Measurements from ENCODE around the gene RBBP8NL. TPM values are rescaled to one million over a fixed set of nuclear protein-coding genes. Genes with fewer than 3 reads are reported as not detected.

The RBBP8NL gene
- total and polyA plus RNA-seq, 9 of the 15 experiments (the other 6 are each of a cell fraction or from before 2014, with no cell fraction given), result not detected

DNA sequence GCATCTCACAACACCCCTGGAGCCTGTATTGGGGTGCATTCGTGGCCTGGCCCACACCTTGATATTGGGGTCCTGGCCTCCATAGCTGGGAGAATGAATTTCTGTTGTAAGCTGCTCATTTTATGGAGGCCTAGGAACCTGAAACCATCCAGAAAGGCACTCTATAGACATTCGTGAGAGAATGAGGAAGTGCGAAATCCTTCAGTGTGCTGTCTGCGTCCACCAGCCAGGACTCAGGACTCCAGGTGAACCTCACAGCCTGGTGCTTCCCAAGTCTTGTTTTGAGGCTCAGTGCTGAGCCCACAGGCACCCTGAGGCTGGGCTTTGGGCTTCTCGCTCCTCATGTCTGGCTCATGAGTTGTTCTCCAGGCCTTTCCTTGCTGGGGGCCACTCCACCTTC lies 11.9 kb upstream of the RBBP8NL start:
- ATAC-seq (peak; percentile 26; the same call in 1 of the 3 replicates), FAIRE-seq (no peak), DNase-seq (ENCODE audit: extremely low read depth in 1 of 4, low spot score in 3 of 4) (no peak)
- H3K27ac ChIP-seq (ENCODE audit: extremely low read depth, low read depth, low read length), result no peak overlapping the region
- 2% methylated on average over 4 of the region's 5 CpGs for WGBS (ENCODE audit: insufficient coverage, low coverage, missing lambda C conversion rate)
- H3K79me2 ChIP-seq (ENCODE audit: control insufficient read depth, insufficient read depth, low read length), result no peaks in the 10 kb centered on the region
- H3K9me3 ChIP-seq (replicated peaks; ENCODE audit: control insufficient read depth, insufficient read depth, low read depth, low read length), result no peaks in the 10 kb centered on the region
- no peak overlapping the region for H3K4me3 ChIP-seq
- in situ Hi-C loops (cut with MboI) (no loop called here), intact Hi-C loops (cut with micrococcal nuclease) (no loop called here)
- CTCF ChIA-PET (ENCODE audit: low intra/inter-chr PET ratio), result no interaction called here
- H3K27me3 ChIP-seq (ENCODE audit: control insufficient read depth in 2 of 2, insufficient read depth in 2 of 2, low read length in 2 of 2), result peaks cover 41 to 71% of the 10 kb centered on the region in 2 experiments
- POLR2A ChIA-PET, result interaction anchor here (0.6 to 1.2 kb wide), 2 partner anchors 11 to 52 kb away, joined by 3 to 4 read pairs; no protein-coding TSS in a partner anchor
- peaks cover 4% of the 10 kb centered on the region for H4K20me1 ChIP-seq (replicated peaks; ENCODE audit: control insufficient read depth, insufficient read depth, low read length)
- no peak overlapping the region for H3K9ac ChIP-seq (ENCODE audit: insufficient read depth in 1 of 2, low read depth in 2 of 2, low read length in 2 of 2)
- H3K36me3 ChIP-seq (ENCODE audit: control insufficient read depth, insufficient read depth, low read length), result no peaks in the 10 kb centered on the region
- TF ChIP-seq, protein P1, sequence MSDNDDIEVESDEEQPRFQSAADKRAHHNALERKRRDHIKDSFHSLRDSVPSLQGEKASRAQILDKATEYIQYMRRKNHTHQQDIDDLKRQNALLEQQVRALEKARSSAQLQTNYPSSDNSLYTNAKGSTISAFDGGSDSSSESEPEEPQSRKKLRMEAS (CRISPR knock-in tag; IDR thresholded peaks at IDR 0.05), result 0 out of 2 replicates have a peak, but pooled peaks have one; percentile 3
- TF ChIP-seq SPI1 (IDR thresholded peaks at IDR 0.05; ENCODE audit: borderline replicate concordance, low read depth, low read length) (peak; percentile 97), ZNF232 (CRISPR knock-in tag; IDR thresholded peaks at IDR 0.05) (no peak)
- BruUV-seq (replicated peaks), result no TSS peak
- peaks cover 1 to 25% of the 10 kb centered on the region in 2 experiments; a peak in 4 of 5 replicates for H3K4me1 ChIP-seq (replicated peaks in 1 of 2; ENCODE audit: control insufficient read depth in 2 of 2, insufficient read depth in 2 of 2, low read length in 2 of 2)
- no peak overlapping the region for H2AFZ ChIP-seq (ENCODE audit: low read depth, low read length)
- no peaks in the 10 kb centered on the region for H3K9me1 ChIP-seq (ENCODE audit: control insufficient read depth, insufficient read depth, low read length)
- no peak overlapping the region for H3K4me2 ChIP-seq (ENCODE audit: insufficient read depth, low read length)

DNA sequence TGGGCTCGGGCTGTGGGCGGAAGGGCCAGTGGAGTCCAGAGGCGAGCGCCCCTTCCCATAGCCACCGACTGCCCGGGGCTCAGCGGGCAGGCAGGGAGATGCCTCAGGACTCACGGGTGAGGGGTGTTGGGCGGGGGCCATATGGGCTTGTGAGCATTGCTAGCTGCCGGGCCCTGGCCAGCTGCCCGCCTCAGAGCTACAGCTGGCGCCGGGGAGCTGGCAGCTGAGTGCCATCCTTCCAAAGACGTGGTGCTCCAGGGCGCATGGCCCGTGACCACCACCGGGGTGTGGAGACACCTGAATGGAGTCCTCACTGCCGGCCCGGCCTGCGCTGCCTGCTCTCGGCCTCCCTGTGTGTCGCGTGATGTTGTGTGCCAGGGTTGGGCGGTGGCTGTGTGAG lies 10.6 kb upstream of the RBBP8NL start:
- intact Hi-C loops (cut with micrococcal nuclease), result no loop called here
- Histone ChIP-seq H2AFZ (ENCODE audit: low read depth, low read length) (no peak overlapping the region), H3K79me2 (ENCODE audit: control insufficient read depth, insufficient read depth, low read length) (no peaks in the 10 kb centered on the region), H4K20me1 (replicated peaks; ENCODE audit: control insufficient read depth, insufficient read depth, low read length) (peaks cover 8% of the 10 kb centered on the region), H3K9me1 (ENCODE audit: control insufficient read depth, insufficient read depth, low read length) (no peaks in the 10 kb centered on the region), H3K4me3 (no peak overlapping the region), H3K4me1 (replicated peaks in 1 of 2; ENCODE audit: control insufficient read depth in 2 of 2, insufficient read depth in 2 of 2, low read length in 2 of 2) (peaks cover 0 to 29% of the 10 kb centered on the region in 2 experiments; a peak in 3 of 5 replicates), H3K9ac (ENCODE audit: insufficient read depth in 1 of 2, low read depth in 2 of 2, low read length in 2 of 2) (no peak overlapping the region), H3K4me2 (ENCODE audit: insufficient read depth, low read length) (no peak overlapping the region), H3K9me3 (replicated peaks; ENCODE audit: control insufficient read depth, insufficient read depth, low read depth, low read length) (no peaks in the 10 kb centered on the region), H3K27ac (ENCODE audit: extremely low read depth, low read depth, low read length) (no peak overlapping the region), H3K36me3 (ENCODE audit: control insufficient read depth, insufficient read depth, low read length) (no peaks in the 10 kb centered on the region), H3K27me3 (ENCODE audit: control insufficient read depth in 2 of 2, insufficient read depth in 2 of 2, low read length in 2 of 2) (peaks cover 49 to 84% of the 10 kb centered on the region in 2 experiments)
- BruUV-seq (replicated peaks), result no TSS peak
- CTCF ChIA-PET (ENCODE audit: low intra/inter-chr PET ratio), result no interaction called here
- FAIRE-seq (no peak), DNase-seq (ENCODE audit: extremely low read depth in 1 of 4, low spot score in 3 of 4) (no peak), ATAC-seq (no peak)
- 21% methylated on average over 15 of the region's 24 CpGs for WGBS (ENCODE audit: insufficient coverage, low coverage, missing lambda C conversion rate)
- in situ Hi-C loops (cut with MboI), result no loop called here
- TF ChIP-seq, protein P2, sequence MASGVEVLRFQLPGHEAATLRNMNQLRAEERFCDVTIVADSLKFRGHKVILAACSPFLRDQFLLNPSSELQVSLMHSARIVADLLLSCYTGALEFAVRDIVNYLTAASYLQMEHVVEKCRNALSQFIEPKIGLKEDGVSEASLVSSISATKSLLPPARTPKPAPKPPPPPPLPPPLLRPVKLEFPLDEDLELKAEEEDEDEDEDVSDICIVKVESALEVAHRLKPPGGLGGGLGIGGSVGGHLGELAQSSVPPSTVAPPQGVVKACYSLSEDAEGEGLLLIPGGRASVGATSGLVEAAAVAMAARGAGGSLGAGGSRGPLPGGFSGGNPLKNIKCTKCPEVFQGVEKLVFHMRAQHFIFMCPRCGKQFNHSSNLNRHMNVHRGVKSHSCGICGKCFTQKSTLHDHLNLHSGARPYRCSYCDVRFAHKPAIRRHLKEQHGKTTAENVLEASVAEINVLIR (CRISPR knock-in tag; IDR thresholded peaks at IDR 0.05), result no peak
- TF ChIP-seq POLR3G (IDR thresholded peaks at IDR 0.05; ENCODE audit: extremely low read depth, insufficient read length, insufficient replicate concordance), result no peak
- TF ChIP-seq COPS2 (conservative IDR thresholded peaks at IDR 0.05), result no peak
- no peak for TF ChIP-seq CTBP1 (IDR thresholded peaks at IDR 0.05; ENCODE audit: borderline replicate concordance)
- no peak for TF ChIP-seq NFYB (IDR thresholded peaks at IDR 0.05; ENCODE audit: extremely low read depth, insufficient read length)
- TF ChIP-seq, protein P3, sequence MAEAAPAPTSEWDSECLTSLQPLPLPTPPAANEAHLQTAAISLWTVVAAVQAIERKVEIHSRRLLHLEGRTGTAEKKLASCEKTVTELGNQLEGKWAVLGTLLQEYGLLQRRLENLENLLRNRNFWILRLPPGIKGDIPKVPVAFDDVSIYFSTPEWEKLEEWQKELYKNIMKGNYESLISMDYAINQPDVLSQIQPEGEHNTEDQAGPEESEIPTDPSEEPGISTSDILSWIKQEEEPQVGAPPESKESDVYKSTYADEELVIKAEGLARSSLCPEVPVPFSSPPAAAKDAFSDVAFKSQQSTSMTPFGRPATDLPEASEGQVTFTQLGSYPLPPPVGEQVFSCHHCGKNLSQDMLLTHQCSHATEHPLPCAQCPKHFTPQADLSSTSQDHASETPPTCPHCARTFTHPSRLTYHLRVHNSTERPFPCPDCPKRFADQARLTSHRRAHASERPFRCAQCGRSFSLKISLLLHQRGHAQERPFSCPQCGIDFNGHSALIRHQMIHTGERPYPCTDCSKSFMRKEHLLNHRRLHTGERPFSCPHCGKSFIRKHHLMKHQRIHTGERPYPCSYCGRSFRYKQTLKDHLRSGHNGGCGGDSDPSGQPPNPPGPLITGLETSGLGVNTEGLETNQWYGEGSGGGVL (CRISPR knock-in tag; IDR thresholded peaks at IDR 0.05), result no peak
- TF ChIP-seq SMARCA4 (IDR thresholded peaks at IDR 0.05), result no peak
- TF ChIP-seq ZNF561 (CRISPR knock-in tag; conservative IDR thresholded peaks at IDR 0.05), result no peak
- TF ChIP-seq ZNF217 (CRISPR knock-in tag; IDR thresholded peaks at IDR 0.05), result no peak
- TF ChIP-seq ATF7 (IDR thresholded peaks at IDR 0.05), result no peak
- no peak for TF ChIP-seq ZNF778 (CRISPR knock-in tag; IDR thresholded peaks at IDR 0.05)
- TF ChIP-seq SMAD2 (IDR thresholded peaks at IDR 0.05; ENCODE audit: low read depth, low read length), result no peak
- POLR2A ChIA-PET, result no interaction called here

All from K562 (cell line).